Stimulated activated CD8-positive, alpha-beta memory T cell treated with anti-CD3 and anti-CD28 coated beads, Interleukin-15, amount 100 ng/mL, for 48 hours (primary cell): Measurements from ENCODE around the gene TNFRSF4.
"Not testable (repeated sequence)": the region's sequence is repeated elsewhere in the genome, so short reads cannot be mapped to it uniquely, and the experiment has no call there.

Source experiments
- DNase-seq, 2 donors: peaks; one replicate each; pipeline ENCODE4 v3.0.0-alpha.2; 2020; ENCODE audit warnings: low read depth in 2 of 2

The TNFRSF4 gene

DNA sequence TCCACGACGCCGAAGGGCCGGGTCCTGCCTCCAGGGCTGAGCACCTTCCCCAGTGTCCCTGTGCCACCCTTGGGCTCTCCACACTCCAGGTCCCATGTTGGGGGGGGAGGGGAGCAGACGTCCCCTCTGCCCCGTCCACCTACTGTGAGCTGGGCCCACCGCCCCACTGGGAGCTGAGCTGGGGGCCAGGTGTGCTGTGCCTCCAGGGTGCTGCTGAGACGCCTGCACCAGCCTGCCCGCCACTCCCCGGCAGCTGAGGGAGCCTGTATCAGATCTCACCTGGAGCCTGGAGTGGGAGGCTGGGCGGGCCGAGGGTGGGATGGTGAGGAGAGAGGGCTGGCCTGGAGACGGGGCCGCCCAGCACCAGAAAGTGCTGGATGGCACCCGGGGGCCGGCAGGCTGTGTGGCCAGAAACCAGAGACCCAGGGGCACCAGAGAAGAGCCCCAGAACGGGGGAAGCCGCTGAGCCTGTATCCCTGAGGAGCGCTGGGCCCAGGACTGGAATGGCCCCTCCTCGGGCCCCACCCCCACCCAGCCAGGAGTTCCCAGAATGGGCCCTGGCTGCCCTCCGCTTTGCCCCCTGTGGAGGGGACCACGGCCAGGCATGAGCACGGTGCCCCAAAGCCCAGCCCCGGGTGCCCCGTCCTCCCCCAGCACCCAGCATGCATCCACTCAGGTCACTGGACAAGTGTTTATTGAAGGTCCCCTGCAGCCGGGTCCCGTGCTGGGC lies 11.0 kb downstream of the TNFRSF4 start:
- DNase-seq, result no peak

DNA sequence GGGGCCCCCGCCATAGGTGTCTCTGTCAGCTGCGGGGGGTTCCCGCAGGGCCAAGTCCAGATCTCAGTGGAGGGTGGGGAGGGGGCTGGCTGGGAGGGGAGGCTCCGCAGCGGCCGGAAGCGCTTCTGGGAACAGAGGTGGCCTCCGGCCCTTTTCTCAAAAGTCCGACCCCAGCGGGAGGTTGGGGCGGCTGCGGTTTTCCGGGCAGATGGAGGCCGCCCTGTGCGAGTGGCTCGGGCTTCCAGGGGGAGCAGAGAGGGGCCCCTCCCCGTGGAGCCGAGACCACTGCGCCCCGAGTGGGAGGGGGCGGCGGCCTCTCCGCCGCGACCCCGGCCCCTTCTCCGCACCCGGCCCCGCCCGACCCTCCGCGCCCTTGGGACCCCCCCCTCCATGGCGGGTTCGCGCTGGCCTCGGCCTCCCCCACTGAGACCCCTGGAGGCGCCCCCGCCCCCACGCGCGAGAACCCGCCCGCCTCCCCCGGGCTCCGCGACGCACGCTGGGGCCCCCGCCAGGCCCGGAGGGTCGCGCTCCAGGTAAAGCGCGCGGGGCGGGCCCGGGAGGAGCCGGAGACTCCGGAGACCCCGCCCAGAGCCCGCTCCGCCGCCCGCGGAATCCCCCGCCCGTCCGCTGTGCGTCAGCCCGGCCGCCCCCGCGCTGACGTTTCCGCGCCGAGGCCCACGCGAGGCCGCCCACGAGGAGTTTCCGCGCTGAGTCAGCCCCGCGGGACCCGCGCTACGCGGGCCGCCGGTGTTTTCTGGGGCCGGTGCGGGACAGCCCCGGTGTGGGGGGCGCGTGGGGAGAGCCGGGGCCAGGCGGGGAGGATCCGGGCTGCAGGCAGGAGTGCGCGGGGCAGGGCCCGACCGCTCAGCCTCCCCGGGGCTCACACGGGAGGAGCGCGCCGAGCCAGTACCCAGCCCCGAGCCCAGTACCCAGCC lies 12.8 kb downstream of the TNFRSF4 start:
- peak; percentile 84 to 85 for DNase-seq

DNA sequence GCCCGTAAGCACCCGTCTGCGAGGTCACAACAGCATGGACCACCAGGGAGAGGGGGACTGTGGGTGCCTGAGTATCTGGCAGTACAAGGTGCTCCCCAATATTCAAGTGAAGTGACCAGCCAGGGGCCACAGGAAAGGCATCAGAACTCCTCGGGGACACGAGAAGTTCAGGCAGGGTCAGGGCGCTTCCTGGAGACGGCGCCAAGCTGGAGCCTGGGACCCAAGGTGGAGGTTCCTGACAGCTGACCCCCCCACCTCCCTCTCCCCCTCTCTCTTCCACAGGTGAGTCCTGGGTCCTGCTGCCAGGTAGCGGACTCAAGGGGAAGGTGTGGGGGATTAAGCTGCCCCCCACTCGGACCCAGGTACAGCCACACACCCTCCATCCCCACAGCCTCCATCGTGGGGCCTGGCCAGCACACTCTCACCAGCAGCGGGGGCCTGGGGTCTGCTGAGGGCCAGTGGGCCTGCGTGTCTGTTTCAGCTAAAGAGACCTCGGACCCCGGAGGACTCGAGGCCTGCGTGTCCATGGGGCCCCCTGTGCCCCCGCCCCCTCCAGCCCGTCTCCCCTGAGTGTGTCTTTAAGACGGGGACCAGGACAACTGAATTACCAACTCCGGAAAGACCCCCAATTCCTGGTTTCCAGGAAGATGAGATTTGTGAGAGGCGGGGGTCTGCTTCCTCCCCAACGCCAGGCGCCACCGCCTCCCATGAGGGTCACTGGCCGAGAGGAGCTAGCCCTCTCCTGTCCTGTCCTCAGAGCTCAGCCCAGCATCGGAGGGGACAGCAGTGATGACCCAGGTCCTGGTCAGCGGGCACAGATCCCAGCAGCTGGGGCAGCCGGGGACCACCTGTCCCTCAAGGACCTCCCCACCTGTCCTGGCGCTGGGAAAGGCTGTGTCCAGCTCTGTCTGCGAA lies 13.7 kb downstream of the TNFRSF4 start:
- DNase-seq, result no peak

DNA sequence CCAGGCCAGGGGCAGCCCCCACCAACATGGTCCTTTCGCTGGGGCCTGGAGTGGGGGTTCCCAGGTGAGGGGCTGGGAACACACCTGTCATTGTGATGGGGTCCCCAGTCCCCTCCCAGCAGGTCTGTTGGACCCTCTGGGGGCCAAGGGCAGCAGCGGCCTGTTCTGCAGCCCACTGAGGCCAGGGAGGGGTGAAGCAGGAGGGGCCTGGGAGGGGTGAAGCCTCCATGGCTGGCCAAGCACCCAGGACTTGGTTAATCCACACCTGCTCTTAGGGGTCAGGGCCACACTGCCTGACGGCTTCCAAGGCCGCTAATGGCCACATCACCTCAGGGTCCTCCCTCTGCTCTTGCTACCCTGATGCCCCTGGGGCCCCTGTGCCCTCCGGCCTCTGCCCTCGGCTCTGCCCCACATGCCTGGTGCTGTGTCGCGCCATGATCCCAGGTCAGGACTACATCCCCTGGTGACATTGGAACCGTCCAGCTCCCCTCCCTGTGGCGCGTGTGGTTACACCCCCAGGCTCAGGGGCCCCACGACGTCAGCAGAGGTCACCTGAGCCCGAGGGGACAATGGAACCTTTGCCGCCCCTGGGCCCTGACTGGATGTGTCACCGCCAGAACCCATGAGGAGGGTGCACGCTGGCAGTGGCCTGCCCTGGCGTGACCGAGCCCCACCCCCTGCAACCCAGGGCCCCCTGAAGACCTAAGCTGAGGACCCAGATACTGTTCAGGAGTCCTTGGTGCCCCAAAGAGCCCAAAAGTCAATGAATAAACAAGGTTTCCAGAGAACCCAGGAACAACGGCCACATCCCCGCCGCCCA lies 14.6 kb downstream of the TNFRSF4 start:
- no peak for DNase-seq

DNA sequence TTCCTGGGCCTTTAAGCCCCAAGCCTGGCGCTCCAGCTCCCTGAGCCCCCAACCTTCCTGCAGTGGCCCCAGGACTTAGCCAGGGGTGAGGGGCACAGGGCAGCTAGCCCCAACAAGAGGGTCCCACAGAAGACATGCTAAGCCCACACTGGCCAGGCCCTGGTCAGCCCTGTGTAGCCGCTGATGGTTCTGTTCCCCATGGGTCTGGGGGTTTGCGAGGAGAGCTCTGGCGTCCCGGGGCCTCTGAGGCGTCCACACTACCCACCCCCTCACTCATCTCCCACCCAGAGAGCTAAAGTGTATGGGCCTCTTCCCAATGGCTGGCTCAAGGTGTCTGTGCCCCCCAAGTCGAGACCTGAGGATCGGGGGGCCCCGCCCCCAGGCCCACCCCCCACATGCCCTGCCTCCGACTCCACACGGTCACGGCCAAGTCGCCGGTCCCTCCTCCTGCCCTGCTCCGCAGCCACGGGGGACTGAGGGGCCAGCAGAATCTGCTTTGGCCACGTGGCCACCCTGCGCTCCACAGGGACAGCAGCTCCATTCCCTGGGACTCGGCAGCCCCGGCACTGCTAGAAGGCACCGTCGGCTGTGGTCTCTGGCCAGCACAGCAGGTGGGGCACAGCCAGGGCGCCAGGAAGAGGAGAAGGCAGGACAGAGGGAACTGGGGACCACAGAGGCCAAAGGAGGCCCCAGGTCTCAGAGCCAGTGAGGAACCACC lies 15.4 kb downstream of the TNFRSF4 start:
- no peak for DNase-seq

DNA sequence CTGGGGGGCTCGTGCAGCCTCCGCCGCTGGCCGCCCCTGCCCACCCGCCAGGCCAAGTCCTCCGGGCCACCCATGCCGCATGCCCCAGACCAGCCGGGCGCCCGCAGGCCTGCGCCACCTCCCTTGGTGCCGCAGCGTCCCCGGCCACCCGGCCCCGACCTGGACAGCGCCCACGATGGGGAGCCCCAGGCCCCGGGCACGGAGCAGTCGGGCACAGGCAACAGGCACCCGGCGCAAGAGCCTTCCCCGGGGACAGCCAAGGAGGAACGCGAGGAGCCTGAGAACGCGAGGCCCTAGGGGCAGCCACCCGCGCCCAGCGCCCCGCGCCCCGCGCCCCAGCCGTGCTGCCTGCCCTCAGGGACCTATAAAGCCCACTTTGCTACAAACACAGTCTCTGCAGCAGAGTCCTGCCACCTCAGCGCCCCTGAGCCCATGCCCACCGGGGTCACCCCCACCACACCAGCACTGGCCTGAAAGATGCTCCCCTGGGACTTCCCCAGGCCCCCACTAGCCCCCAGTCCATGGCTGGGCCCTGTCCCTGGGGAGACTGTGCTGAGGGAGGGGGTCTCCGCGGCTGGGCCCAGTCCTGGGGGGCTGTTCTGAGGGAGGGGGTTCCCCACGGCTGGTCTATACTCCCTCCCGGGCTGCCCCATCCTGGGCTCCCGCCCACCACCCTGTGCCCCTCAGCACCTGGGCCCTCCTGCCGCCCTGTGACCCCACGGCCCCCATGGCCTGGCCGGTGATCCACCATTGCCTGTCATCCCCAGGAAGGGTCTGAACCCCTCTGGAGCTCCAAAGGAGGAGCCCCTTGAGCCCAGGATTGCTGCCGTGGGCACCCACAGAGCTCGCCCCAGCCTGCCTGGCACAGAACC lies 16.2 kb downstream of the TNFRSF4 start:
- no peak for DNase-seq

DNA sequence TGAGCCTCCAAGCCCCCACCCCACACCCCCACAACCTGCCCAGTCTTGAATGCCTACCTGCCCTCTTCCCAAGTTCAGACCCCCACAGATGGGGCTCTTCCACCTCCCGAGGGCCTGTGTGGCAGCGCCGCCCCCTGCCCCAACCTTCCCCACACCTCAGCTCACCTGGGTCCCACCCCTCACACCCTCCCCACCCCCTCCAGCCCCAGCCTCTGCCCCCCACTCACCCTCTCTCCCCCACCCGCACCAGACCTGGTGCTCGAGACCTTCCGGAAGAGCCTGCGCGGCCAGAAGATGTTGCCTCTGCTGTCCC lies 16.8 kb downstream of the TNFRSF4 start:
- no peak for DNase-seq

DNA sequence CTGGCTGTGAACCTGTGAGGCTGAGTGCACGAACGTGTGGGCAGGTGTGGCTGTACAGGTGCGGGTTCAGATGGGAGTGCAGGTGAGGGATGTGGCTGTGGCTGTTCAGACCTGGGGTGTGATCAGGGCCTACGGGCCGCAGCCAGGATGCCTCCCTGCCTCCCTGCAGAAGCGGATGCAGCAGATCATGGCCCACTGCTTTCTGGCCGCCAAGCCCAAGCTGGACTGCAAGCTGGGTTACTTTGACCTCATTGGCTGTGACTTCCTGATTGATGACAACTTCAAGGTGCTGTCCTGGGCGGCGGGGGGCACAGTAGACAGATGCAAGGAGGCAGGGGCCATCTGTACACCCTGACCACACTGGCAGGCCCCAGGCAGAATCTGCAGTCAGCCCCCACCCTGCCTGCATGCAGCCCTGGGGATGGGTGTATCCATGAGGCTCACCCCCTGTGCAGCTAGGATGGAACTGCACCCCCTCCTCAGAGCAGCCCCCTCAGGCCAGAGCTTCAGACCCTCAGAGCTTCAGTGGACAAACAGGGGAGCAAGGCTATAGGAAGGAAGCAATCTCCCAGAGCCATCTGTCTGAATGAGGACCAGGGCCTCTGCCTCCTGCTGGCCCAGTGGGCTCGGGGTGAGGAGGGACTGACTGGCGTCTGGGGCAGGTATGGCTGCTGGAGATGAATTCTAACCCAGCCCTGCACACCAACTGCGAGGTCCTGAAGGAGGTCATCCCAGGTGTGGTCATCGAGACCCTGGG lies 17.3 kb downstream of the TNFRSF4 start:
- no peak for DNase-seq

DNA sequence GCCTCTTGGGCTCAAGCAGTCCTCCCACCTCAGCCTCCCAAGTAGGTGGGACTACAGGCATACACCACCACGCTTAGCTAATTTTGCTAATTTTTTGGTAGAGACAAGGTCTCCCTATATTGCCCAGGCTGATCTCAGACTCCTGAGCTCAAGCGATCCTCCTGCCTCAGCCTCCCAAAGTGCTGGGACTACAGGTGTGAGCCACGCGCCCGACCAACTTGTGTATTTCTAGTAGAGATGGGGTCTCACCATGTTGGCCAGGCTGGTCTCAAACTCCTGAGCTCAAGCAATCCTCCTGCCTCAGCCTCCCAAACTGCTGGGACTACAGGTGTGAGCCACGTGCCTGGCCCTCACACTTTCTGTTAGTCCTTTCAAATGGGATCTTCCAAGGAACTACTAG lies 18.2 kb downstream of the TNFRSF4 start:
- DNase-seq, result not testable (repeated sequence)

DNA sequence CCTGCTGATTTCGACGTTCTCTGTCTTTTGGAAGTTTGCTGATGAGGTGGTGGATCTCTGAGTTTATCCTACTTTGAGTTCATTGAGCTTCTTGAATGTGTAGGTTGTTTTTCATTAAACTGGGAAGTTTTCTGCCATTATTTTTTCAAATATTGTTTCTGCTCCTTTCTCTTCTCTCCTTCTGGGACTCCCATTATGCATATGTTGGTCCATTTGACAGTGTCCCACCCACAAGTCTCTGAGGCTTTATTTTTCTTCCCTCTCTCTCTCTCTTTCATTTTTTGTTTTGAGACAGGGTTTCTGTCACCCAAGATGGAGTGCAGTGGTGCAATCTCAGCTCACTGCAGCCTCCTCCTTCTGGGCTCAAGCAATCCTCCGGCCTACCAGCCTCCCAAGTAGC lies 19.2 kb downstream of the TNFRSF4 start:
- no peak for DNase-seq

DNA sequence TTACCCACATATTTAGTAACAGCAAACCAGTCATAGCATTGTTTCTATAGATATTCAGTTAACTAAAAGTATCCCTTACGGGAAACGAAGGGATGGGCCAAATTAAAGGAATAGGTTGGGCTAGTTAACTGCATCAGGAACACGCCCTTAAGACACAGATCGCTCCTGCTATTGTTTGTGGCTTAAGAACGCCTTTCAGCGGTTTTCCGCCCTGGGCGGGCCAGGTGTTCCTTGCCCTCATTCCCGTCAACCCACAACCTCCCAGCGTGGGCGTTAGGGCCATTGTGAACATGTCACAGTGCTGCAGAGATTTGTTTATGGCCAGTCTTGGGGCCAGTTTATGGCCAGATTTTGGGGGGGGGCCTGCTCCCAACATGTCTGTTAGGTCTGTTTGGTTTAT lies 22.2 kb downstream of the TNFRSF4 start:
- no peak for DNase-seq

DNA sequence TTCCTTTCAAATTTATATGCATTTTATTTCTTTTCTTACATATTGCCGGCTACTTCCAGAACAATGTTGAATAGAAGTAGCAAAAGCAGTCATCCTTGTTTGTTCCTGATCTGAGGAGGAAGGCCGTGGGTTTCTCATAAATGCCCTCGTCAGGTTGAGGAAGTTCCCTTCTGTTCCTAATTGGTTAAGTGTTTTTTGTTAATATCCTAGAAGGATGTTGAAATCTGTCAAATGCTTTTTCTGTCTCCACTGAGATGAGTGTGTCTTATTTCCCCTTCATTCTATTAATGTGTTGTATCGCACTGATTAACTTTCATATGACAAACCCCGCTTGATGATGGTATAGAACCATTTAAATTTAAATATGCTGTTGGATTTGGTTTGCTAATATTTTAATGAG lies 24.8 kb downstream of the TNFRSF4 start:
- no peak for DNase-seq

DNA sequence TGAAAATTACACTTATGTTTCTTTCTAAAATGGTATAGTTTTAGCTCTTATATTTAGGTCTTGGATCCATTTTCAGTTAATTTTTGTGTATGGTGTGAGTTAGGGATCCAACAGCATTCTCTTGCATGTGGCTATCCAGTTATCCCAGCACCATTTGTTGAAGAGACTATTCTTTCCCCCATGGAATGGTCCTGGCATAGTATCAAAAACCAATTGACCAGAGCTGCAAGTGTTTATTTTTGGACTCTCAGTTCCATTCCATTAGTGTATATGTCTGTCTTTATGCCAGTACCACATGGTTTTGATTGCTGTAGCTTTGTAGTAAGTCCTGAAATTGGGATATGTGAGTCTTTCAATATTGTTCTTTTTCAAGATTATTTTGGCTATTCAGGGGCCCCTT lies 26.0 kb downstream of the TNFRSF4 start:
- no peak for DNase-seq

DNA sequence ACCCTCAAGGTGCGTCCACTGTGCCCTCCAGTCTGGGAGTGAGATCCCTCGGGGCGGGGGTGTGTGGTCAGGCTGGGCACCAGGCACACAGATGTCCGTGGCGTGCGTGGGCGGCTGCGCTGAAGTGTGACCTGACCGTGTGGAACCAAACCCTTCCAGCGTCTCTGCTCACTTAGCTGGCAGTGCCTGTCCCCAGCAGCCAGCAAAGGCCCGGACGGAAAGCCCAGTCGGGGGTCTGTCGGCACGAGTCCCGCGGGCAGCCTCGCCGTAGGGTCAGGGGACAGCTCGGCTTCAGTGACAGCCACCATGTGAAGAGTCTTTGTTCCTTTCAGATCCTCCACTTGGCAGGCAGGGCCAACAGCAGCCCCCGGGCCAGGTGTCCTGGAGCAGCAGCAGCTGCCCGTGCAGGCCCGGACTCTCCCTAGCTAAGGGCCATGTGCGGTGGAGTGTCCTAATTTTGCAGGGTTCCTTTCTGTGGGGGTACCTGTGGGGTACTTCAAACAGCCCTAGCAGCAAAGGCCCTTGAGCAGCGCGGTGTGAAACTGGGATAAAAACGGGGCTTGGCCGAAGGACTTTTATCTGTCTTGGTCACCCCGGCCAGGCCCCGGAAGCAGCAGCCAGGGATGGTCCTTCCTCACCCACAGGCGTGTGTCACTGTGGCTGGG lies 28.7 kb downstream of the TNFRSF4 start:
- no peak for DNase-seq

DNA sequence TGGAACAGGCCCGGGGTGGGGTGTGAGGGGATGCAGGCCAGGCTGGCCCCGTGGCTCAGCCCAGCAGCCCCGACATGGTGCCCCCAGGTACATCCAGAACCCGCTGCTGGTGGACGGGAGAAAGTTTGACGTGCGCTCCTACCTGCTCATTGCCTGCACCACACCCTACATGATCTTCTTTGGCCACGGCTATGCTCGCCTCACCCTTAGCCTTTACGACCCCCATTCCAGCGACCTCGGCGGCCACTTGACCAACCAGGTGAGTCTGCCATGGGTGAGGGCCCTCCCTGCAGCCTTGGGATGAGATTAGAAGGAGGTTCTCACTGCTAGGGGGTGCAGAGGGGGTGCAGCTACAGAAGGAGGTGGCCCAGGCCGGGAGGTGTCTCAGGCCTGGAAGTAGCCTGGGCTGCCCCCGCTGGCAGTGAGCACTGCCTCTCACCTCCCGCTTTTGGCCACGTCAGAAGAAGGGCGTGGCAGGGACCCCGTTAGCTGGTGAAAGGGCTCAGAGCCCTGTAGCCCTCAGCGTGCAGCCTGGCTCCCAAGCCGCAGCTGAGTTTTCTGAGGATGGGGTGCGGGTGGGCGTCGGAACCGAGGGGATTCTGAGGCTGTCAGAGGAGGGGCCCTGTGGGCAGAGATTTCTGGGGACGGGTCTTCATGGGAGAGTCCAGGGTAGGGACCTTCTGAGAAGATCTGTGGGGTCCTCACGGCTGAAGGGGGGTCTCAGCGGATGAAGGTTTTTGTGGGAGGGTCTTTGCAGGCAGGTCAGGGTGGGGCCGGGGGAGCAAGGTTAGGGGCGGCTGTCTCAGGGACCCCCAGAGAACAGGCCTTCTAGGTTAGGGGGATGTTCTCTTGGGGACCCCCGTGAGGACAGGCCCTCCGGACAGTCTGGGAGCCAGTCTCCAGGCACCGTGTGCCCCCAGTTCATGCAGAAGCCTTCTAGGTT lies 29.8 kb downstream of the TNFRSF4 start:
- DNase-seq, result no peak

DNA sequence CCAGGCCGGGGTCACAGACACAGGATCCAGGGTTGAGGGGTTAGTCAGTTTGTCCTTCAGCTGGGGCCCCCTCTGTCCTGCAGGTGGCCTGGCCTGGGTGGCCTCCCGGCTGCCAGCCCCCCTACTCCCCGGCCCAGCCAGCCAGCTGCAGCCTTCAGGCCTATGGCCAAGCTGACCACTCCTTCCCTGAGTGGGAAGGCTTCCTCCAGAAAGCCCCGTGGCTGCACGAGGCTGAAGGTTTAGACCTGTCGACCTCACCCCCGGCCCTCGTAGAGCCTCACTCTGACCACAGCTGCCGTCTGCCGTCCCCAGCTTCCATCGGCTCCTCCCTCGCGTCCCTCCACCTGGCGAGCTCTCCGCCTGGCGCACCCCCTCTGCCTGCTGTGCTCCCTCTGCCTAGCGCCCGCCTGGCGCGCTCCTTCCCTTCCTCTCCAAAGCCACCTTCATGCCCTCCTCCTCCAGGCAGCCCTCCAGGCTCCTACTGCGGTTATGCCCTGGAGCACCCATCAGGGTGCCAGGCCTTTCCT lies 30.7 kb downstream of the TNFRSF4 start:
- DNase-seq, result no peak
